ENCODE data around the gene TPSD1.

GRCh38 chr16:1279945-1280589 lies 24.2 kb downstream of the TPSD1 start:
- TF ChIP-seq CTCF (IDR thresholded peaks at IDR 0.05; ENCODE audit: insufficient read depth, low read length) (no peak), POLR2AphosphoS5 (IDR thresholded peaks at IDR 0.05; ENCODE audit: low read depth) (no peak), GABPA (IDR thresholded peaks at IDR 0.05; ENCODE audit: low read depth) (no peak), REST (IDR thresholded peaks at IDR 0.05; ENCODE audit: insufficient replicate concordance, low read depth) (no peak), SPI1 (IDR thresholded peaks at IDR 0.05; ENCODE audit: borderline replicate concordance, low read depth) (no peak)
